CD4-positive, alpha-beta T cell treated with Interferon gamma for 1 hour (primary cell): Measurements from ENCODE around the gene NFATC1.
"Not testable (repeated sequence)": the region's sequence is repeated elsewhere in the genome, so short reads cannot be mapped to it uniquely, and the experiment has no call there.

Experiments
- DNase-seq: peaks from one replicate; pipeline ENCODE4 v3.0.0-alpha.2; 2020

The NFATC1 gene

GRCh38 chr18:79493801-79494211, 98.1 kb downstream of the NFATC1 start:
- no peak for DNase-seq

GRCh38 chr18:79494936-79495335, 99.2 kb downstream of the NFATC1 start:
- DNase-seq = no peak

- DNase-seq = no peak
Measured at GRCh38 chr18:79495591-79496071, 99.9 kb downstream of the NFATC1 start.

- DNase-seq = no peak
Measured at GRCh38 chr18:79496237-79496977, 100.7 kb downstream of the NFATC1 start.

GRCh38 chr18:79496978-79497637, 101.4 kb downstream of the NFATC1 start:
- no peak for DNase-seq

- no peak for DNase-seq
Measured at GRCh38 chr18:79497638-79498081, 101.9 kb downstream of the NFATC1 start.

GRCh38 chr18:79498662-79499061, 102.9 kb downstream of the NFATC1 start:
- DNase-seq = no peak

- no peak for DNase-seq
Measured at GRCh38 chr18:79501006-79501405, 105.3 kb downstream of the NFATC1 start.

- no peak for DNase-seq
Measured at GRCh38 chr18:79502782-79503181, 107.1 kb downstream of the NFATC1 start.

- no peak for DNase-seq
Measured at GRCh38 chr18:79503406-79503805, 107.7 kb downstream of the NFATC1 start.

GRCh38 chr18:79504034-79504433, 108.3 kb downstream of the NFATC1 start:
- no peak for DNase-seq

- not testable (repeated sequence) for DNase-seq
Measured at GRCh38 chr18:79504495-79504894, 108.8 kb downstream of the NFATC1 start.

- DNase-seq = not testable (repeated sequence)
Measured at GRCh38 chr18:79505465-79505864, 109.7 kb downstream of the NFATC1 start.

- DNase-seq = no peak
Measured at GRCh38 chr18:79506191-79507075, 110.7 kb downstream of the NFATC1 start.

- no peak for DNase-seq
Measured at GRCh38 chr18:79507076-79507545, 111.4 kb downstream of the NFATC1 start.

- no peak for DNase-seq
Measured at GRCh38 chr18:79507546-79508480, 112.1 kb downstream of the NFATC1 start.

- peak; percentile 43 for DNase-seq
Measured at GRCh38 chr18:79508565-79509535, 113.1 kb downstream of the NFATC1 start.

GRCh38 chr18:79509536-79509930, 113.8 kb downstream of the NFATC1 start:
- no peak for DNase-seq

- no peak for DNase-seq
Measured at GRCh38 chr18:79510046-79510685, 114.4 kb downstream of the NFATC1 start.

GRCh38 chr18:79510731-79511241, 115.1 kb downstream of the NFATC1 start:
- DNase-seq = no peak
